Liver (tissue), 9 donors: ENCODE data around the gene MYRF. TPM values are rescaled to one million over a fixed set of nuclear protein-coding genes. Genes with fewer than 3 reads are reported as not detected.

Experiments
- DNase-seq: peaks from one replicate; pipeline ENCODE4 v3.0.0-alpha.2; 2017; ENCODE audit warnings: low spot score
- H3K27ac ChIP-seq, 2 donors: one replicate each; pipeline ENCODE4 v1.7.0; 2013; ENCODE audit warnings: inconsistent platforms in 2 of 2, low read length in 2 of 2, control low read depth in 1 of 2, low read depth in 1 of 2, mild to moderate bottlenecking in 1 of 2
- H3K27me3 ChIP-seq, 4 donors: one replicate each; pipeline versions ENCODE4 v1.6.1 to v1.7.0; 2013; ENCODE audit warnings: low read length in 3 of 4, inconsistent platforms in 1 of 4, mild to moderate bottlenecking in 1 of 4, moderate library complexity in 1 of 4; ENCODE audit not compliant: control insufficient read depth in 4 of 4, insufficient read depth in 4 of 4
- H3K36me3 ChIP-seq, 4 donors: one replicate each; pipeline versions ENCODE4 v1.6.1 to v1.7.0; 2013; ENCODE audit warnings: low read length in 3 of 4, mild to moderate bottlenecking in 3 of 4, low read depth in 1 of 4, moderate library complexity in 1 of 4; ENCODE audit not compliant: control insufficient read depth in 4 of 4, insufficient read depth in 3 of 4
- H3K4me1 ChIP-seq, 4 donors: one replicate each; pipeline versions ENCODE4 v1.6.1 to v1.7.0; 2013; ENCODE audit warnings: low read length in 3 of 4, mild to moderate bottlenecking in 3 of 4, moderate library complexity in 1 of 4; ENCODE audit not compliant: control insufficient read depth in 4 of 4, insufficient read depth in 4 of 4
- H3K4me3 ChIP-seq, 3 donors: one replicate each; pipeline versions ENCODE4 v1.6.1 to v1.7.0; 2013; ENCODE audit warnings: low read length in 3 of 3, control low read depth in 1 of 3, low read depth in 1 of 3, mild to moderate bottlenecking in 1 of 3
- H3K9ac ChIP-seq, 2 donors: one replicate each; pipeline ENCODE4 v1.7.0; 2013; ENCODE audit warnings: low read length in 2 of 2, mild to moderate bottlenecking in 2 of 2, moderate library complexity in 2 of 2, control low read depth in 1 of 2, low read depth in 1 of 2
- H3K9me3 ChIP-seq, 4 donors: one replicate each; pipeline versions ENCODE4 v1.6.1 to v1.7.0; 2013; ENCODE audit warnings: low read length in 3 of 4; ENCODE audit not compliant: control insufficient read depth in 4 of 4
- EGR1 ChIP-seq, 2 donors: IDR thresholded peaks; 2 replicates each; pipeline ENCODE4 v1.6.1; 2016 to 2018; ENCODE audit warnings: antibody characterized with exemption in 2 of 2, low read depth in 2 of 2
- FOXA1 ChIP-seq: IDR thresholded peaks from 2 replicates; pipeline ENCODE4 v1.6.1; 2016; ENCODE audit warnings: antibody characterized with exemption
- FOXA2 ChIP-seq: IDR thresholded peaks from 2 replicates; pipeline ENCODE4 v1.6.1; 2016; ENCODE audit warnings: antibody characterized with exemption
- GABPA ChIP-seq, 2 donors: IDR thresholded peaks in 1 of 2; conservative IDR thresholded peaks in 1 of 2; 2 replicates each; pipeline ENCODE4 v1.6.1; 2016; ENCODE audit warnings: antibody characterized with exemption in 2 of 2, mild to moderate bottlenecking in 1 of 2, moderate library complexity in 1 of 2
- HNF4A ChIP-seq, 2 donors: conservative IDR thresholded peaks; 2 replicates each; pipeline ENCODE4 v1.6.1; 2016; ENCODE audit warnings: antibody characterized with exemption in 2 of 2, mild to moderate bottlenecking in 2 of 2
- HNF4G ChIP-seq: IDR thresholded peaks from 2 replicates; pipeline ENCODE4 v1.6.1; 2016; ENCODE audit warnings: antibody characterized with exemption
- JUND ChIP-seq, 2 donors: IDR thresholded peaks; 2 replicates each; pipeline ENCODE4 v1.6.1; 2016; ENCODE audit warnings: antibody characterized with exemption in 2 of 2
- NR2F2 ChIP-seq: IDR thresholded peaks from 2 replicates; pipeline ENCODE4 v1.6.1; 2016; ENCODE audit warnings: antibody characterized with exemption
- RAD21 ChIP-seq, 2 donors: IDR thresholded peaks; 2 replicates each; pipeline ENCODE4 v1.6.1; 2016; ENCODE audit warnings: antibody characterized with exemption in 2 of 2, mild to moderate bottlenecking in 2 of 2
- RXRA ChIP-seq, 2 donors: IDR thresholded peaks; 2 replicates each; pipeline ENCODE4 v1.6.1; 2017 to 2018; ENCODE audit warnings: antibody characterized with exemption in 2 of 2, mild to moderate bottlenecking in 1 of 2
- SP1 ChIP-seq: IDR thresholded peaks from 2 replicates; pipeline ENCODE4 v1.6.1; 2018; ENCODE audit warnings: antibody characterized with exemption, mild to moderate bottlenecking
- TAF1 ChIP-seq: conservative IDR thresholded peaks from 2 replicates; pipeline ENCODE4 v1.6.1; 2016; ENCODE audit warnings: antibody characterized with exemption, mild to moderate bottlenecking
- YY1 ChIP-seq: IDR thresholded peaks from 2 replicates; pipeline ENCODE4 v1.6.1; 2016; ENCODE audit warnings: antibody characterized with exemption, mild to moderate bottlenecking
- WGBS: extraction: QIAGEN DNeasy Blood & Tissue Kit; methylation state at CpG from one replicate; pipeline ENCODE4 v1.1.7; 2013; 5-methylcytosine and 5-hydroxymethylcytosine counted together
- polyA plus RNA-seq, 2 donors: library from polyadenylated mRNA; stranded (reverse) in 1 of 2; unstranded in 1 of 2; fragments of 200-250 nt in 1 of 2; fragments of >200 nt in 1 of 2; fragmentation: Nextera tagmentation in 1 of 2; extraction: Ambion mirVana in 1 of 2; gene quantifications; one replicate each; pipeline versions ENCODE4 v1.2.1 to v1.2.3, GENCODE V29; 2013 to 2015
- total RNA-seq, 2 donors: library from RNA; depleted of rRNA; stranded (reverse); fragments of >200 nt; gene quantifications; one replicate each; pipeline ENCODE4 v1.2.3, GENCODE V29; 2014
- TF ChIP-seq, protein P1 (sequence below): IDR thresholded peaks from 2 replicates; pipeline ENCODE4 v1.6.1; 2016; ENCODE audit warnings: antibody characterized with exemption
- TF ChIP-seq, protein P2 (sequence below): IDR thresholded peaks from 2 replicates; pipeline ENCODE4 v1.6.1; 2016; ENCODE audit warnings: antibody characterized with exemption
- TF ChIP-seq, protein P3 (sequence below): IDR thresholded peaks from 2 replicates; pipeline ENCODE4 v1.6.1; 2016; ENCODE audit warnings: antibody characterized with exemption
- TF ChIP-seq, protein P4 (sequence below): IDR thresholded peaks from 2 replicates; pipeline ENCODE4 v1.6.1; 2016; ENCODE audit warnings: antibody characterized with exemption, mild to moderate bottlenecking
- TF ChIP-seq, protein P5 (sequence below): fragments of 150-350 bp; IDR thresholded peaks from 2 replicates; pipeline ENCODE4 v1.5.1; 2017; ENCODE audit warnings: improper control_type of control experiment, low read depth, low read length; ENCODE audit not compliant: missing input control
- donor health status: healthy.
- donor health status: healthy.
- donor health status: healthy.
- donor health status: healthy.
- donor health status: healthy.

Gene MYRF
- total and polyA plus RNA-seq, 4 donors, result 3.5 to 6.5 (median 4.4) TPM

DNA sequence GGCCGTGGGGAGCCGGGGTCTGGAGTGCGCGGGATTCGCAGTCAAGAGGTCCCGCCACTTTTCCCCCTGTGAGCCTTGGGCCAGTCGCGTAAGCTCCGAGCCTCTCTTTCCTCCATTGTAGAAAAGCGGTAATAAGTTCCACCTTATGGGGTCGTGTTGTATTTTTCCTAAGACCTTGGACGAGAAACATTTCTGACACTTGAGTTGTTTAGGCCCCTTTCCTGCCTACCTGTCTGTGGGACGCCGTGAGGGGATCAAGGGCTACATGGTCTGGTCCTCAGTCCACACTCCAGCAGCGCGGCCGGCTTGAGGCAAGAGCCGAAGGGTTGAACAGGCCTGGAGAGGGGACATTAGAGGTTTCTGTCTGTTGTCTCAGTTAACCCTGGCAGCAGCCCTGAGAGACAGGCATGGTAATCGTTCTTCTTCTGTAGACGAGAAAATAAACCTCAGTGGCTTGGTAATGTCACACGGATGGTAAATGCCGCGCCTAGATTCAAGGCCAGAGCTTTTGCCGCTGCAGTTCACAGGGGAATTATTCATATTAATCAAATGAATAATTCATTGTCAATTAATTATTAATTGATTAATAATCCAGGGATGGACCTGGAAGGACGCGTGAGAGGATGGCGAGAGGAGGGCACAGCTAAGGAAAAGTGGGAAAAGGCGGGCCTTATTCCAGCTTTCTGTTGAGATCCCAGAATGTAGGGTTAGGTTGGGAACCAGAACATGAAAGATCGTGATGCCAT lies 40.8 kb downstream of the MYRF start (continued):
- TF ChIP-seq, protein P1, sequence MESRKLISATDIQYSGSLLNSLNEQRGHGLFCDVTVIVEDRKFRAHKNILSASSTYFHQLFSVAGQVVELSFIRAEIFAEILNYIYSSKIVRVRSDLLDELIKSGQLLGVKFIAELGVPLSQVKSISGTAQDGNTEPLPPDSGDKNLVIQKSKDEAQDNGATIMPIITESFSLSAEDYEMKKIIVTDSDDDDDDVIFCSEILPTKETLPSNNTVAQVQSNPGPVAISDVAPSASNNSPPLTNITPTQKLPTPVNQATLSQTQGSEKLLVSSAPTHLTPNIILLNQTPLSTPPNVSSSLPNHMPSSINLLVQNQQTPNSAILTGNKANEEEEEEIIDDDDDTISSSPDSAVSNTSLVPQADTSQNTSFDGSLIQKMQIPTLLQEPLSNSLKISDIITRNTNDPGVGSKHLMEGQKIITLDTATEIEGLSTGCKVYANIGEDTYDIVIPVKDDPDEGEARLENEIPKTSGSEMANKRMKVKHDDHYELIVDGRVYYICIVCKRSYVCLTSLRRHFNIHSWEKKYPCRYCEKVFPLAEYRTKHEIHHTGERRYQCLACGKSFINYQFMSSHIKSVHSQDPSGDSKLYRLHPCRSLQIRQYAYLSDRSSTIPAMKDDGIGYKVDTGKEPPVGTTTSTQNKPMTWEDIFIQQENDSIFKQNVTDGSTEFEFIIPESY, result no peak
- TF ChIP-seq JUND (IDR thresholded peaks at IDR 0.05), result no peak
- TF ChIP-seq HNF4A (conservative IDR thresholded peaks at IDR 0.05), result no peak
- TF ChIP-seq, protein P2, sequence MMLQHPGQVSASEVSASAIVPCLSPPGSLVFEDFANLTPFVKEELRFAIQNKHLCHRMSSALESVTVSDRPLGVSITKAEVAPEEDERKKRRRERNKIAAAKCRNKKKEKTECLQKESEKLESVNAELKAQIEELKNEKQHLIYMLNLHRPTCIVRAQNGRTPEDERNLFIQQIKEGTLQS, result no peak
- no peak for TF ChIP-seq EGR1 (IDR thresholded peaks at IDR 0.05; ENCODE audit: low read depth in 2 of 2)
- TF ChIP-seq, protein P3, sequence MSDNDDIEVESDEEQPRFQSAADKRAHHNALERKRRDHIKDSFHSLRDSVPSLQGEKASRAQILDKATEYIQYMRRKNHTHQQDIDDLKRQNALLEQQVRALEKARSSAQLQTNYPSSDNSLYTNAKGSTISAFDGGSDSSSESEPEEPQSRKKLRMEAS, result no peak
- TF ChIP-seq FOXA2, result no peak
- no peak for TF ChIP-seq SP1
- TF ChIP-seq YY1, result no peak
- no peak for TF ChIP-seq GABPA (IDR thresholded peaks at IDR 0.05 in 1 of 2, conservative IDR thresholded peaks at IDR 0.05 in 1 of 2)
- TF ChIP-seq NR2F2, result no peak
- no peak for TF ChIP-seq RAD21 (IDR thresholded peaks at IDR 0.05)
- TF ChIP-seq HNF4G, result no peak

DNA sequence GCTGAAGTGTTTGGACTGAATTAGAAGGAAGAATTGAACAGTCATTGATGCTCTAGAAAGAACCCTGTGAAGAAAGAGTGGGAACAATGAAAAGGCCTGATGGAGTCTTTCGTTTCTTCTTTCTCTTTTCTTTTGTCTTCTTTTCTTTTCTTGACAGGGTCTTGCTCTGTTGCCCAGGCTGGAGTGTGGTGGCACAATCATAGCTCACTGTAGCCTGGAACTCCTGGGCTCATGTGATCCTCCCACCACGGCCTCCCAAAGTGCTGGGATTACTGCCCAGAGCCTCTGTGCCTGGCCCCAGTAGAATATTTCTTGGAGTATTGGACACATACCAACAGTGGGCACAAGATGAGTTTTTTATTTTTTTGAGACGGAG lies 41.4 kb downstream of the MYRF start:
- no peak overlapping the region for H3K27ac ChIP-seq
- no peaks in the 10 kb centered on the region for H3K27me3 ChIP-seq
- peaks cover 0 to 27% (median 22%) of the 10 kb centered on the region in 4 donors for H3K4me1 ChIP-seq
- peak overlapping the region in 1 of 3 donors; percentile 71 for H3K4me3 ChIP-seq
- TF ChIP-seq JUND (IDR thresholded peaks at IDR 0.05), result no peak
- TF ChIP-seq FOXA2, result no peak
- TF ChIP-seq EGR1 (IDR thresholded peaks at IDR 0.05; ENCODE audit: low read depth in 2 of 2), result no peak
- TF ChIP-seq, protein P1, result no peak
- no peak for TF ChIP-seq NR2F2
- no peak for TF ChIP-seq TAF1
- TF ChIP-seq, protein P2, result no peak
- no peak for TF ChIP-seq HNF4G
- TF ChIP-seq, protein P4, sequence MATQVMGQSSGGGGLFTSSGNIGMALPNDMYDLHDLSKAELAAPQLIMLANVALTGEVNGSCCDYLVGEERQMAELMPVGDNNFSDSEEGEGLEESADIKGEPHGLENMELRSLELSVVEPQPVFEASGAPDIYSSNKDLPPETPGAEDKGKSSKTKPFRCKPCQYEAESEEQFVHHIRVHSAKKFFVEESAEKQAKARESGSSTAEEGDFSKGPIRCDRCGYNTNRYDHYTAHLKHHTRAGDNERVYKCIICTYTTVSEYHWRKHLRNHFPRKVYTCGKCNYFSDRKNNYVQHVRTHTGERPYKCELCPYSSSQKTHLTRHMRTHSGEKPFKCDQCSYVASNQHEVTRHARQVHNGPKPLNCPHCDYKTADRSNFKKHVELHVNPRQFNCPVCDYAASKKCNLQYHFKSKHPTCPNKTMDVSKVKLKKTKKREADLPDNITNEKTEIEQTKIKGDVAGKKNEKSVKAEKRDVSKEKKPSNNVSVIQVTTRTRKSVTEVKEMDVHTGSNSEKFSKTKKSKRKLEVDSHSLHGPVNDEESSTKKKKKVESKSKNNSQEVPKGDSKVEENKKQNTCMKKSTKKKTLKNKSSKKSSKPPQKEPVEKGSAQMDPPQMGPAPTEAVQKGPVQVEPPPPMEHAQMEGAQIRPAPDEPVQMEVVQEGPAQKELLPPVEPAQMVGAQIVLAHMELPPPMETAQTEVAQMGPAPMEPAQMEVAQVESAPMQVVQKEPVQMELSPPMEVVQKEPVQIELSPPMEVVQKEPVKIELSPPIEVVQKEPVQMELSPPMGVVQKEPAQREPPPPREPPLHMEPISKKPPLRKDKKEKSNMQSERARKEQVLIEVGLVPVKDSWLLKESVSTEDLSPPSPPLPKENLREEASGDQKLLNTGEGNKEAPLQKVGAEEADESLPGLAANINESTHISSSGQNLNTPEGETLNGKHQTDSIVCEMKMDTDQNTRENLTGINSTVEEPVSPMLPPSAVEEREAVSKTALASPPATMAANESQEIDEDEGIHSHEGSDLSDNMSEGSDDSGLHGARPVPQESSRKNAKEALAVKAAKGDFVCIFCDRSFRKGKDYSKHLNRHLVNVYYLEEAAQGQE, result no peak
- no peak for TF ChIP-seq GABPA (IDR thresholded peaks at IDR 0.05 in 1 of 2, conservative IDR thresholded peaks at IDR 0.05 in 1 of 2)
- TF ChIP-seq, protein P3, result no peak
- TF ChIP-seq RXRA (IDR thresholded peaks at IDR 0.05), result no peak
- TF ChIP-seq YY1, result no peak
- no peak for TF ChIP-seq HNF4A (conservative IDR thresholded peaks at IDR 0.05)
- no peak for TF ChIP-seq FOXA1
- no peak for TF ChIP-seq SP1
- TF ChIP-seq RAD21 (IDR thresholded peaks at IDR 0.05), result no peak
- TF ChIP-seq, protein P5, sequence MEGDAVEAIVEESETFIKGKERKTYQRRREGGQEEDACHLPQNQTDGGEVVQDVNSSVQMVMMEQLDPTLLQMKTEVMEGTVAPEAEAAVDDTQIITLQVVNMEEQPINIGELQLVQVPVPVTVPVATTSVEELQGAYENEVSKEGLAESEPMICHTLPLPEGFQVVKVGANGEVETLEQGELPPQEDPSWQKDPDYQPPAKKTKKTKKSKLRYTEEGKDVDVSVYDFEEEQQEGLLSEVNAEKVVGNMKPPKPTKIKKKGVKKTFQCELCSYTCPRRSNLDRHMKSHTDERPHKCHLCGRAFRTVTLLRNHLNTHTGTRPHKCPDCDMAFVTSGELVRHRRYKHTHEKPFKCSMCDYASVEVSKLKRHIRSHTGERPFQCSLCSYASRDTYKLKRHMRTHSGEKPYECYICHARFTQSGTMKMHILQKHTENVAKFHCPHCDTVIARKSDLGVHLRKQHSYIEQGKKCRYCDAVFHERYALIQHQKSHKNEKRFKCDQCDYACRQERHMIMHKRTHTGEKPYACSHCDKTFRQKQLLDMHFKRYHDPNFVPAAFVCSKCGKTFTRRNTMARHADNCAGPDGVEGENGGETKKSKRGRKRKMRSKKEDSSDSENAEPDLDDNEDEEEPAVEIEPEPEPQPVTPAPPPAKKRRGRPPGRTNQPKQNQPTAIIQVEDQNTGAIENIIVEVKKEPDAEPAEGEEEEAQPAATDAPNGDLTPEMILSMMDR, result no peak
- WGBS, result 68% methylated on average over 3 of the region's 3 CpGs
- no peak overlapping the region for H3K9ac ChIP-seq
- H3K36me3 ChIP-seq, result peaks cover 8 to 14% (median 13%) of the 10 kb centered on the region in 4 donors
- H3K9me3 ChIP-seq, result no peaks in the 10 kb centered on the region
- DNase-seq, result no peak
